ENCODE results near the gene SLC43A2.

The SLC43A2 gene

GRCh38 chr17:1643999-1644492 is 15.4 kb upstream of the SLC43A2 start:
- DNase-seq (ENCODE audit: low read depth in 2 of 2, low spot score in 1 of 2), result no peak

- DNase-seq (ENCODE audit: low read depth in 2 of 2, low spot score in 1 of 2), result peak in 1 of 2 donors; percentile 36
Observed at GRCh38 chr17:1643293-1643998, 14.8 kb upstream of the SLC43A2 start.

GRCh38 chr17:1641065-1641403 is 12.4 kb upstream of the SLC43A2 start:
- no peak for DNase-seq (ENCODE audit: low read depth in 2 of 2, low spot score in 1 of 2)

GRCh38 chr17:1640329-1641064 is 11.9 kb upstream of the SLC43A2 start:
- DNase-seq (ENCODE audit: low read depth in 2 of 2, low spot score in 1 of 2), result no peak

GRCh38 chr17:1639549-1640180 is 11.0 kb upstream of the SLC43A2 start:
- DNase-seq (ENCODE audit: low read depth in 2 of 2, low spot score in 1 of 2), result no peak

- no peak for DNase-seq (ENCODE audit: low read depth in 2 of 2, low spot score in 1 of 2)
Observed at GRCh38 chr17:1638624-1639300, 10.1 kb upstream of the SLC43A2 start.

GRCh38 chr17:1638171-1638590 is 9.5 kb upstream of the SLC43A2 start:
- no peak for DNase-seq (ENCODE audit: low read depth in 2 of 2, low spot score in 1 of 2)

- DNase-seq (ENCODE audit: low read depth in 2 of 2, low spot score in 1 of 2), result no peak
Observed at GRCh38 chr17:1636732-1637285, 8.2 kb upstream of the SLC43A2 start.

GRCh38 chr17:1635675-1636465 is 7.2 kb upstream of the SLC43A2 start:
- DNase-seq (ENCODE audit: low read depth in 2 of 2, low spot score in 1 of 2), result no peak

- DNase-seq (ENCODE audit: low read depth in 2 of 2, low spot score in 1 of 2), result no peak
Observed at GRCh38 chr17:1634841-1635650, 6.4 kb upstream of the SLC43A2 start.

- no peak for DNase-seq (ENCODE audit: low read depth in 2 of 2, low spot score in 1 of 2)
Observed at GRCh38 chr17:1630662-1631061, 2.0 kb upstream of the SLC43A2 start.

GRCh38 chr17:1629504-1630310 is 1.1 kb upstream of the SLC43A2 start:
- peak; percentile 41 to 47 for DNase-seq (ENCODE audit: low read depth in 2 of 2, low spot score in 1 of 2)

- DNase-seq (ENCODE audit: low read depth in 2 of 2, low spot score in 1 of 2), result peak; percentile 75 to 81
Observed at GRCh38 chr17:1628856-1629503, 346 bp upstream of the SLC43A2 start.

GRCh38 chr17:1627182-1627981 is 1.3 kb downstream of the SLC43A2 start:
- no peak for DNase-seq (ENCODE audit: low read depth in 2 of 2, low spot score in 1 of 2)

- no peak for DNase-seq (ENCODE audit: low read depth in 2 of 2, low spot score in 1 of 2)
Observed at GRCh38 chr17:1626333-1626732, 2.3 kb downstream of the SLC43A2 start.

- DNase-seq (ENCODE audit: low read depth in 2 of 2, low spot score in 1 of 2), result no peak
Observed at GRCh38 chr17:1625581-1625980, 3.1 kb downstream of the SLC43A2 start.

GRCh38 chr17:1625053-1625452 is 3.6 kb downstream of the SLC43A2 start:
- DNase-seq (ENCODE audit: low read depth in 2 of 2, low spot score in 1 of 2), result no peak
